A673 (cell line): Measurements from ENCODE around the gene PRRG1. TPM values are rescaled to one million over a fixed set of nuclear protein-coding genes. Genes with fewer than 3 reads are reported as not detected.
"Not testable (repeated sequence)": the region's sequence is repeated elsewhere in the genome, so short reads cannot be mapped to it uniquely, and the experiment has no call there.

Experiments used
- BruUV-seq: library from RNA; stranded (reverse); fragments of 400-500 nt; replicated peaks from 2 replicates; lab custom pipeline; 2021; lab: Mats Ljungman, UMichigan
- CTCF ChIA-PET: fragments of 300-600 bp; sonication (Branson Sonifier 250); formaldehyde crosslinking; loops from one replicate; lab custom pipeline; 2022; ENCODE audit warnings: antibody characterized with exemption; lab: Charles Lee
- POLR2A ChIA-PET: fragments of 300-600 bp; sonication (Branson Sonifier 250); formaldehyde crosslinking; loops from one replicate; lab custom pipeline; 2022; ENCODE audit warnings: antibody characterized with exemption; ENCODE audit not compliant: low non-redundant PET; lab: Charles Lee
- DNase-seq: peaks from one replicate; pipeline ENCODE4 v3.0.0-alpha.2; 2015; ENCODE audit warnings: low spot score
- H3K27ac ChIP-seq: fragments of 200-600 bp; sonication (generic); 2 replicates; pipeline ENCODE4 v1.5.1; 2016; ENCODE audit warnings: mixed run types, low read depth, mild to moderate bottlenecking, mixed read lengths, antibody characterized with exemption, low read length; ENCODE audit not compliant: poor library complexity, severe bottlenecking
- H3K27me3 ChIP-seq: fragments of 200-600 bp; sonication (generic); replicated peaks from 2 replicates; pipeline ENCODE4 v1.6.1; 2017; ENCODE audit warnings: mixed run types, low read depth, mild to moderate bottlenecking, mixed read lengths, antibody characterized with exemption, low read length; ENCODE audit not compliant: insufficient read depth, poor library complexity
- H3K36me3 ChIP-seq: fragments of 200-600 bp; sonication (generic); 2 replicates; pipeline ENCODE4 v1.6.1; 2016; ENCODE audit warnings: mixed run types, mild to moderate bottlenecking, mixed read lengths, antibody characterized with exemption, low read length; ENCODE audit not compliant: insufficient read depth, poor library complexity, severe bottlenecking
- H3K4me1 ChIP-seq: fragments of 200-600 bp; sonication (generic); 2 replicates; pipeline ENCODE4 v1.6.1; 2017; ENCODE audit warnings: mixed run types, mild to moderate bottlenecking, mixed read lengths, antibody characterized with exemption, low read length; ENCODE audit not compliant: insufficient read depth, poor library complexity, severe bottlenecking
- H3K4me3 ChIP-seq: fragments of 200-600 bp; sonication (generic); 2 replicates; pipeline ENCODE4 v1.5.1; 2016; ENCODE audit warnings: low read depth, mixed run types, mild to moderate bottlenecking, mixed read lengths, low read length; ENCODE audit not compliant: poor library complexity, severe bottlenecking
- H3K9me3 ChIP-seq: fragments of 200-600 bp; sonication (generic); 2 replicates; pipeline ENCODE4 v1.6.1; 2016; ENCODE audit warnings: mixed run types, low read depth, mild to moderate bottlenecking, mixed read lengths, antibody characterized with exemption, low read length; ENCODE audit not compliant: poor library complexity, severe bottlenecking
- EZH2 ChIP-seq: fragments of 200-600 bp; sonication (generic); IDR thresholded peaks from 2 replicates; pipeline ENCODE4 v1.6.1; 2017; ENCODE audit warnings: borderline replicate concordance, low read depth, mild to moderate bottlenecking, mixed read lengths, antibody characterized with exemption, low read length; ENCODE audit not compliant: poor library complexity, severe bottlenecking
- intact Hi-C: fragments of 100-400 bp; cut with micrococcal nuclease; formaldehyde crosslinking; loops from one replicate; pipeline ENCODE4 v1.10.0; 2022; ENCODE audit not compliant: unreplicated experiment
- total RNA-seq: library from RNA; stranded (reverse); gene quantifications from 2 replicates; pipeline ENCODE4 v1.2.3, GENCODE V29; 2021
- TF ChIP-seq, protein P1 (sequence below): fragments of 300-800, 200-600 bp; sonication (generic); conservative IDR thresholded peaks from 2 replicates; pipeline ENCODE4 v1.5.1; 2017; ENCODE audit warnings: low read depth, mild to moderate bottlenecking, antibody characterized with exemption, low read length, moderate library complexity, mixed read lengths

The PRRG1 gene
- total RNA-seq, 1 experiment from 2014 or later = 10.4 TPM

DNA sequence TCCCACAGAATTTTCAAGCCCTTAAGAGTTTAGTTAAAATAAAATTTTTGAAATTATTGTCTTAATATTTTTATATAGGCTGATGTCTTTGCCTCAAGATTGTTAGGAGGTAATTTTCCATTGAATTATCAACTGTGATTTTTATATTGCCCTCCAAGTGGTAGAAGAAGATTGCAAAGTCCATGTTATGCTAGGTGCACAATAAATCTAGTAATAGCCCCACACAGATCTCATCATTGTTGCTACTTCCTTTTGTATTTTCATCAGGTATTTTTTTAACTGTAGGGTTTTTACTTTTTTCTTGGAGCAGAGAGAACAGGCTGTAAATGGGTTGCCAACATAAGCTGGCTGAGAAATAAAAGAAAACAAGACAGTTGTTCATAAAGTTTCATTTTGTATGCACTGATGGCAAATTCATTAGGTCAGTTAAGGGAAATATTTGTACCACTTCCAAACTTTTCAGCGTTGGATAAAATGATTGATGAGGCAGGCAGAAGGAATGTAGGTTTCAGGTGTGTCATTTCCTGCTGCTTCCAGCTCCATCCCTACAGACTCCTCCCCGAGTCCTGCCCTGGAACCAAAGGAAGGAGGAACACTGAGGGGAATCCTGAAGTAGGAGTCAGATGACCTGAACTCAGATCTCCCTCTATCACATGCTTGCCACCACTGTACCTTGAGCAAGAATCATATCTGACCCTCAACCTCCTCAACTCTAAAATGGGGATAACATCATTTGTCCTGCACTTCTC is 105.5 kb downstream of the PRRG1 start:
- no TSS peak for BruUV-seq
- POLR2A ChIA-PET = no interaction called here
- intact Hi-C loops = no loop called here

DNA sequence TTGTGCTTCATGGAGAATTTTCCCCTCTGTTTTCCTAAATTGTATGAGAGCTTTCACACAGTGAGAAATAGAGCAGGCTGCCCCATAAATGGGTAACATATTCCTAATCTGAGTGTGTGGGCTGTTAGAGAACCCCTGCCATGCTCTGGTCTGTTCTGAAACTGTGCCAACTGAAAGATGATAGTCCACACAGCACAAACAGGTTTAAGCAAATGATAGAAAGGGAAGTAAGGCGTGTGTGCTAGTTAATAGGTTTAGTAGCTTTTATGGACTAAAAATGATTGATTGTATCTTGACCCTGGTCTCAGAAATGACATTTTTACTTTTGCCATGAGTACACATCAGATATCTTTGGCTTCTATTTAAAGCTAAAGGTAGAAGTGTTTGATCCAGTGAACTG is 106.2 kb downstream of the PRRG1 start:
- ChIA-PET CTCF (no interaction called here), POLR2A (no interaction called here)
- Histone ChIP-seq H3K9me3 (no peaks in the 10 kb centered on the region), H3K36me3 (no peaks in the 10 kb centered on the region), H3K27me3 (no peaks in the 10 kb centered on the region), H3K4me1 (peaks cover 5% of the 10 kb centered on the region), H3K4me3 (no peak overlapping the region), H3K27ac (no peak overlapping the region)
- DNase-seq = peak; percentile 37
- TF ChIP-seq, protein P1, sequence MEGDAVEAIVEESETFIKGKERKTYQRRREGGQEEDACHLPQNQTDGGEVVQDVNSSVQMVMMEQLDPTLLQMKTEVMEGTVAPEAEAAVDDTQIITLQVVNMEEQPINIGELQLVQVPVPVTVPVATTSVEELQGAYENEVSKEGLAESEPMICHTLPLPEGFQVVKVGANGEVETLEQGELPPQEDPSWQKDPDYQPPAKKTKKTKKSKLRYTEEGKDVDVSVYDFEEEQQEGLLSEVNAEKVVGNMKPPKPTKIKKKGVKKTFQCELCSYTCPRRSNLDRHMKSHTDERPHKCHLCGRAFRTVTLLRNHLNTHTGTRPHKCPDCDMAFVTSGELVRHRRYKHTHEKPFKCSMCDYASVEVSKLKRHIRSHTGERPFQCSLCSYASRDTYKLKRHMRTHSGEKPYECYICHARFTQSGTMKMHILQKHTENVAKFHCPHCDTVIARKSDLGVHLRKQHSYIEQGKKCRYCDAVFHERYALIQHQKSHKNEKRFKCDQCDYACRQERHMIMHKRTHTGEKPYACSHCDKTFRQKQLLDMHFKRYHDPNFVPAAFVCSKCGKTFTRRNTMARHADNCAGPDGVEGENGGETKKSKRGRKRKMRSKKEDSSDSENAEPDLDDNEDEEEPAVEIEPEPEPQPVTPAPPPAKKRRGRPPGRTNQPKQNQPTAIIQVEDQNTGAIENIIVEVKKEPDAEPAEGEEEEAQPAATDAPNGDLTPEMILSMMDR = no peak
- TF ChIP-seq EZH2 = no peak
- intact Hi-C loops = no loop called here
- BruUV-seq = no TSS peak

More for the DNA sequence above, 105.5 kb downstream of the PRRG1 start:
- peaks cover 5% of the 10 kb centered on the region for H3K4me1 ChIP-seq
- TF ChIP-seq, protein P1 = no peak
- no peak for TF ChIP-seq EZH2
- DNase-seq = no peak
- no peaks in the 10 kb centered on the region for H3K27me3 ChIP-seq
- CTCF ChIA-PET = no interaction called here
- H3K4me3 ChIP-seq = no peak overlapping the region
- no peaks in the 10 kb centered on the region for H3K9me3 ChIP-seq
- H3K27ac ChIP-seq = no peak overlapping the region
- H3K36me3 ChIP-seq = no peaks in the 10 kb centered on the region

- intact Hi-C loops, H3K4me3 ChIP-seq, BruUV-seq, H3K27me3 ChIP-seq, H3K36me3 ChIP-seq, H3K4me1 ChIP-seq, CTCF ChIA-PET, H3K27ac ChIP-seq, DNase-seq, H3K9me3 ChIP-seq, POLR2A ChIA-PET: not testable (repeated sequence)
Measured at GRCh38 chrX:37460285-37460684, 111.1 kb downstream of the PRRG1 start.

DNA sequence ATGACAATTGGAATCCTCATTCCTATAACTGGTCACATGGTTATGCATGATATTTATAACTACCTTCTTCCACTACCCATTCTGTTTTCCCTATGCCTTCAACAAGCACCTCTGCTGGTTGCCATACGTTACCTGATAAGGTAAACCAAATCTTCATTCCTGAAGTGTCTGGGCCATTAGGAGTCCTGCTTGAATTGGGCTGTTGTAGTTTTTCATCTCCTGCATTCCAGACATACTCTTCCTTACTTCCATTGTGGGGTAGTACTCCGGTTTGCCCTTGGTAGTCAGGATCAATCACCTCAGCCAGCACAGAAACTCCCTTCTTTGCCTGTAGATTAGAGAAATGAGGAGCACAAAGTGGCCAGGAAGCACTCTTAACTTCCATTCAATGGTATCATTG is 113.2 kb downstream of the PRRG1 start:
- intact Hi-C loops = no loop called here
- Histone ChIP-seq H3K4me3 (no peak overlapping the region), H3K36me3 (no peaks in the 10 kb centered on the region), H3K27me3 (no peaks in the 10 kb centered on the region), H3K9me3 (no peaks in the 10 kb centered on the region), H3K4me1 (no peaks in the 10 kb centered on the region), H3K27ac (no peak overlapping the region)
- ChIA-PET CTCF (no interaction called here), POLR2A (no interaction called here)
- BruUV-seq = no TSS peak
- DNase-seq = no peak
- TF ChIP-seq, protein P1 = no peak
- no peak for TF ChIP-seq EZH2
